ENCODE data around the gene NLRP3.
A peak's percentile ranks its signal among the peaks of the same experiment; 100 is the strongest.

Gene NLRP3

DNA sequence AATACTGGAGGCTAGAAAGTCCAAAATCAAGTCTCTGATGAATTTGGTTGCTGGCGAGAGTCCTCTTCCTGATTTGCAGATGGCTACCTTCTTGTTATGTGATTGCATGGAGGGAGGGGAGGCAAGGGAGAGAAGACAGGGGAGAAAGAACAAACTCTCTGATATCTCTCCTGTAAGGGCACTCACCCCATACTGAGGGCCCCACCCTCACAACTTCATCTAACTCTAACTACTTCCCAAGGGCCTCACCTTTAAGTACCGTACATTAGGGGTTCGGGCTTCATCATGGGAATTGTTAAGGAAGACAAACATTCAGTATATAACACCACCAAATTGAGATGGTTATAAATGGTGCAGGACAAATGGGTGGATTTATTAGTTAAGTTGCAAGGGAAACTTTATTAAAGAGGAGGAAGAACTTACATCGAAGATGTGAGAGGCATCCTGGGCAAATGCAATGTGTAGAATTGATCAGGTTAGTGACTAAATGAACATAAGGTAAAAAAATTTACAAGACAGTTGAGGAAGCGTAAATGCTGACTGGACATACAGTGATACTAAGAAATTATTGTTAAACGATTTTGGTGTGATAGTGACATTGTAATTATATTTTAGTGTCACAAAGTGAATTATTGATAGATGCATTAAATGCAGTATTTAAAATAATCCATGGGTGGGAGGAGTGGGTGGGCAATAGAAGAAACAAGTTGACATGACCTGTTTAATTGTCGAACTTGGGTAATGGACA lies 31.4 kb downstream of the NLRP3 start:
- TF ChIP-seq, protein P1, sequence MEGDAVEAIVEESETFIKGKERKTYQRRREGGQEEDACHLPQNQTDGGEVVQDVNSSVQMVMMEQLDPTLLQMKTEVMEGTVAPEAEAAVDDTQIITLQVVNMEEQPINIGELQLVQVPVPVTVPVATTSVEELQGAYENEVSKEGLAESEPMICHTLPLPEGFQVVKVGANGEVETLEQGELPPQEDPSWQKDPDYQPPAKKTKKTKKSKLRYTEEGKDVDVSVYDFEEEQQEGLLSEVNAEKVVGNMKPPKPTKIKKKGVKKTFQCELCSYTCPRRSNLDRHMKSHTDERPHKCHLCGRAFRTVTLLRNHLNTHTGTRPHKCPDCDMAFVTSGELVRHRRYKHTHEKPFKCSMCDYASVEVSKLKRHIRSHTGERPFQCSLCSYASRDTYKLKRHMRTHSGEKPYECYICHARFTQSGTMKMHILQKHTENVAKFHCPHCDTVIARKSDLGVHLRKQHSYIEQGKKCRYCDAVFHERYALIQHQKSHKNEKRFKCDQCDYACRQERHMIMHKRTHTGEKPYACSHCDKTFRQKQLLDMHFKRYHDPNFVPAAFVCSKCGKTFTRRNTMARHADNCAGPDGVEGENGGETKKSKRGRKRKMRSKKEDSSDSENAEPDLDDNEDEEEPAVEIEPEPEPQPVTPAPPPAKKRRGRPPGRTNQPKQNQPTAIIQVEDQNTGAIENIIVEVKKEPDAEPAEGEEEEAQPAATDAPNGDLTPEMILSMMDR (IDR thresholded peaks at IDR 0.05; ENCODE audit: low read depth, low read length) = no peak
- Histone ChIP-seq H3K36me3 (no peaks in the 10 kb centered on the region), H3K4me1 (no peaks in the 10 kb centered on the region), H3K4me3 (ENCODE audit: low read depth, low read length) (no peak overlapping the region), H3K9me3 (no peaks in the 10 kb centered on the region), H3K27me3 (peaks cover 12% of the 10 kb centered on the region)
- no peak for DNase-seq

DNA sequence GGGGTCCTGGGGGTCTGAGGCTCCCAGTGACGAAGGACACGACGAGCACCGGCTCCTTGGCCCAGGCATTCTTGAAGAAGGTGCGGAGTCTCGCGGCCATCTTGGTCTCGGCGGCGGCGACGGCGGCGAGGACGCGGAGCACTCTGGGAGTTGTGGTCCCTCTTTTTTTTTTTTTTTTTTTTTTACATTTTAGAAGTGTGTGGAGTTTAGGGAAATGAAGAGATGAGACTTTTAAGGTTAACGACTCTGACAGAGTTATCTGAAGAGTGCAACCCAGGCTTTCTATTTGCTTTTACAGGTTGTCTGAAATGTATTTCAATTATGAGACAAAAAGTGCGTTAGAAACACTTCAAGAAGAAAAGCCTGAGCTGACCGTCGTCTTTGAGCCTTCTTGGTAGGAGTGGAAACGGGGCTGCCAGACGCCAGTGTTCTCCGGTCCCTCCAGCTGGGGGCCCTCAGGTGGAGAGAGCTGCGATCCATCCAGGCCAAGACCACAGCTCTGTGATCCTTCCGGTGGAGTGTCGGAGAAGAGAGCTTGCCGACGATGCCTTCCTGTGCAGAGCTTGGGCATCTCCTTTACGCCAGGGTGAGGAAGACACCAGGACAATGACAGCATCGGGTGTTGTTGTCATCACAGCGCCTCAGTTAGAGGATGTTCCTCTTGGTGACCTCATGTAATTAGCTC lies 32.3 kb downstream of the NLRP3 start:
- H3K9me3 ChIP-seq = no peaks in the 10 kb centered on the region
- H3K4me1 ChIP-seq = no peaks in the 10 kb centered on the region
- H3K4me3 ChIP-seq (ENCODE audit: low read depth, low read length) = peak overlapping the region; percentile 62
- TF ChIP-seq, protein P1 (IDR thresholded peaks at IDR 0.05; ENCODE audit: low read depth, low read length) = no peak
- peaks cover 12% of the 10 kb centered on the region for H3K27me3 ChIP-seq
- no peaks in the 10 kb centered on the region for H3K36me3 ChIP-seq
- DNase-seq = peak; percentile 43

DNA sequence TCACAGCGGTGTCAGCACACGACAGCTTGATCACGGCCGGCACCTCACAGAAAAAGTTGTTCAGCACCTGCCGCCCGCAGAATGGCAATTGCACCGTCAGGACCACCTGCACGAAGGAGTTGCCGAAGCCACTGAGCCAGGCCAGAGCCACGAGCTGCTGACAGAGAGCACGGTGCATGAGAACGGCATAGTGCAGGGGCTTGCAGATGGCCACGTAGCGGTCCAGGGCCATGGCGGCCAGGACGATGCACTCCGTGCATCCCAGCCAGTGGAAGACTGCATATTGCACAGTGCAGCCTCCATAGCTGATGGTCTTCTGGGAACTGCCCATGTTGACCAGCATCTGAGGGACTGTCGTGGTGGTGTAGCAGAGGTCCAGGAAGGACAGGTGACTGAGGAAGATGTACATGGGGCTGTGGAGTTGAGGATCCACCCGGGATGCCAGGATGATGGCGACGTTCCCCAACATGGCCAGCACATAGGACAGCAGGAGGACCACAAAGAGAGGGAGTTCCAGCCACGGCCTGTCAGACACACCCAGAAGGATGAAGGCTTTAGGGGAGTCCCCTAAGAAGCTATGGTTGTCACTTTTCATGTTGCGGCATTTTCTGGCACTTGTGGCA lies 35.5 kb downstream of the NLRP3 start:
- Histone ChIP-seq H3K27me3 (peaks cover 12% of the 10 kb centered on the region), H3K36me3 (no peaks in the 10 kb centered on the region), H3K9me3 (no peaks in the 10 kb centered on the region), H3K4me3 (ENCODE audit: low read depth, low read length) (no peak overlapping the region), H3K4me1 (no peaks in the 10 kb centered on the region)
- DNase-seq = no peak
- TF ChIP-seq, protein P1 (IDR thresholded peaks at IDR 0.05; ENCODE audit: low read depth, low read length) = no peak

DNA sequence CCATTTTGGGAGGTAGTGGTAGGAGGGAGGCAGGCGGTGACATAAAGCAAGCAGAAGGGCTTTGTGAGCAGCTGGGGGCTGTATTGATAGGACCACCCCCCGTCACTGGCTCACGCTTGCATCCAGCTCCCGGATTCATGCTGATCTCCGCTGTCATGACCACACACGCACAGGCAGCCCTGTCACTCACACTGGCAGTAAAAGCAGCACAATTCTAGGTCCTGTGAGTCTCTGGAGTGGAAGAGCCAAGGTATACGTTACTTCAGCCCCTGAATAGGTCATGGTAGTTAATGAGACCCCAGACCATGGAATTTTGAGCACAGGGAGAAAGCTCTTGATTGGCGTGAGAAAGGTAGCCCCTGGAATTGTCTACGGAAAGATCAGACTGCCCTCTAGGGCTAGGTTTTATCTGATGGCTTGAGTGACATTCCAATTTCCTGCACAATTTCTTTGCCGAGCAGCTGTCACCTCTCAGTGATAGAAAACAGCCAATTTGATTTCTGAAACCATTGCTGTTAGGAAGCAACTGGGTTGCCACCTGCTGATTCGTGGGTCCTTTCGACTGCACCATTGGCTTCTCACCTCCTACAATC lies 36.6 kb downstream of the NLRP3 start:
- H3K36me3 ChIP-seq = no peaks in the 10 kb centered on the region
- H3K4me1 ChIP-seq = no peaks in the 10 kb centered on the region
- TF ChIP-seq, protein P1 (IDR thresholded peaks at IDR 0.05; ENCODE audit: low read depth, low read length) = no peak
- peaks cover 12% of the 10 kb centered on the region for H3K27me3 ChIP-seq
- no peaks in the 10 kb centered on the region for H3K9me3 ChIP-seq
- no peak for DNase-seq
- H3K4me3 ChIP-seq (ENCODE audit: low read depth, low read length) = no peak overlapping the region

DNA sequence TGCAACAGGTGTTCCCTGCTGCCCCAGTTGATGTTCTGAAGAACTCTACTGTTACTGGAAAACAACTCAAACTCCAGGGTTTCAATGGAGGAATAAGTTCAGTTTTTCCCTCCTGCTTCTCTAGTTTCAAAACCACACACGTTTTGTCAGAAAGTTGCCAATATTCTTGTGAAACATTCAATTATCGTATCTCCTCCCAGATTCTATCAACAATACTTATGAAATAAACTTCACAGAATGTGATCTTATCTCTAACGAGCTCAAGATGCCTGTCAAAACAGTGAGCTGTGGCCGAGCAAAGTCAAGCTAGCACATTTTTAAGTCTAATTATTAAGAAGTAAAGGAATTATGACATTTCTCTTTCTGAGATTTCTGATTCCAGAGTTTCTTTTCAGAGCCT lies 37.3 kb downstream of the NLRP3 start:
- TF ChIP-seq, protein P1 (IDR thresholded peaks at IDR 0.05; ENCODE audit: low read depth, low read length) = no peak
- no peak for DNase-seq
- Histone ChIP-seq H3K27me3 (peaks cover 12% of the 10 kb centered on the region), H3K9me3 (no peaks in the 10 kb centered on the region), H3K4me3 (ENCODE audit: low read depth, low read length) (no peak overlapping the region), H3K36me3 (no peaks in the 10 kb centered on the region), H3K4me1 (no peaks in the 10 kb centered on the region)
